ENCODE data around the gene DRICH1. TPM values are rescaled to one million over a fixed set of nuclear protein-coding genes. Genes with fewer than 3 reads are reported as not detected.
"Not testable (repeated sequence)": the region's sequence is repeated elsewhere in the genome, so short reads cannot be mapped to it uniquely, and the experiment has no call there.

Gene DRICH1, protein sequence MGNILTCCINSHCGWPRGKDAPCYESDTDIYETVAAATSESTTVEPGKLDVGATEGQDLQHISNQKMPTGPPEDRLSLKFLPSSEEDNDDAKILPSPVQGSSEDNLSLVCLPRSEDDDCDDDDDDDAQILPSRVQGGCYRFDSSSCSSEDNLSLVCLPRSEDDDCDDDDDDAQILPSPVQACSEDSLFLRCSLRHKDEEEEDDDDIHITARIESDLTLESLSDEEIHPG
- total RNA-seq, result 1 to 10 TPM in 1 of 4 donors, under 1 TPM in 2, not detected in 1; 0.56 to 1.3 (median 0.72) TPM

DNA sequence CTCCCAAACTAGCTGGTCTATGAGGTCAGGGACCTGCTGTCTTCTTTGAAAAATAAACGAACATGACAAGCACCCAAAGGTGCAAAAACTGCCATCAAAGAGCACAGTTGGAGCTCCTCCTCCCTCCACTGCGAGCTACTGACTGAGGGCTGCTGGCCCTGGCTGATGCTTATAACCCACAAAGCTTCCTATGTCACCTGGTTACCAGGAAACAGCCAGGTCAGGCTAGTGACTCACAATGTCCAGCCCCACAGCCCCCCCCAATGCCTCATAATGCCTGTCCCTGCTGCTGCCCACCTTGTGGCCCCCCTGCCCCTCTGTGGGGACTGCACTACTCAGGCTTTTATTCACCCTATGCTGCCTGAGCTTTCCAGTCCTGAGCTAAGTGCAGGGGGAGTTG lies at the start of gene DRICH1:
Gene DRICH1, minus strand, starts transcription at position 144 of the 400 bp plus-strand sequence. CDS start 298 bp downstream, outside the sequence.
- TF ChIP-seq, protein P1, sequence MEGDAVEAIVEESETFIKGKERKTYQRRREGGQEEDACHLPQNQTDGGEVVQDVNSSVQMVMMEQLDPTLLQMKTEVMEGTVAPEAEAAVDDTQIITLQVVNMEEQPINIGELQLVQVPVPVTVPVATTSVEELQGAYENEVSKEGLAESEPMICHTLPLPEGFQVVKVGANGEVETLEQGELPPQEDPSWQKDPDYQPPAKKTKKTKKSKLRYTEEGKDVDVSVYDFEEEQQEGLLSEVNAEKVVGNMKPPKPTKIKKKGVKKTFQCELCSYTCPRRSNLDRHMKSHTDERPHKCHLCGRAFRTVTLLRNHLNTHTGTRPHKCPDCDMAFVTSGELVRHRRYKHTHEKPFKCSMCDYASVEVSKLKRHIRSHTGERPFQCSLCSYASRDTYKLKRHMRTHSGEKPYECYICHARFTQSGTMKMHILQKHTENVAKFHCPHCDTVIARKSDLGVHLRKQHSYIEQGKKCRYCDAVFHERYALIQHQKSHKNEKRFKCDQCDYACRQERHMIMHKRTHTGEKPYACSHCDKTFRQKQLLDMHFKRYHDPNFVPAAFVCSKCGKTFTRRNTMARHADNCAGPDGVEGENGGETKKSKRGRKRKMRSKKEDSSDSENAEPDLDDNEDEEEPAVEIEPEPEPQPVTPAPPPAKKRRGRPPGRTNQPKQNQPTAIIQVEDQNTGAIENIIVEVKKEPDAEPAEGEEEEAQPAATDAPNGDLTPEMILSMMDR (IDR thresholded peaks at IDR 0.05), result no peak
- DNase-seq (ENCODE audit: low spot score) (no peak), ATAC-seq (ENCODE audit: low FRiP score) (no peak)

DNA sequence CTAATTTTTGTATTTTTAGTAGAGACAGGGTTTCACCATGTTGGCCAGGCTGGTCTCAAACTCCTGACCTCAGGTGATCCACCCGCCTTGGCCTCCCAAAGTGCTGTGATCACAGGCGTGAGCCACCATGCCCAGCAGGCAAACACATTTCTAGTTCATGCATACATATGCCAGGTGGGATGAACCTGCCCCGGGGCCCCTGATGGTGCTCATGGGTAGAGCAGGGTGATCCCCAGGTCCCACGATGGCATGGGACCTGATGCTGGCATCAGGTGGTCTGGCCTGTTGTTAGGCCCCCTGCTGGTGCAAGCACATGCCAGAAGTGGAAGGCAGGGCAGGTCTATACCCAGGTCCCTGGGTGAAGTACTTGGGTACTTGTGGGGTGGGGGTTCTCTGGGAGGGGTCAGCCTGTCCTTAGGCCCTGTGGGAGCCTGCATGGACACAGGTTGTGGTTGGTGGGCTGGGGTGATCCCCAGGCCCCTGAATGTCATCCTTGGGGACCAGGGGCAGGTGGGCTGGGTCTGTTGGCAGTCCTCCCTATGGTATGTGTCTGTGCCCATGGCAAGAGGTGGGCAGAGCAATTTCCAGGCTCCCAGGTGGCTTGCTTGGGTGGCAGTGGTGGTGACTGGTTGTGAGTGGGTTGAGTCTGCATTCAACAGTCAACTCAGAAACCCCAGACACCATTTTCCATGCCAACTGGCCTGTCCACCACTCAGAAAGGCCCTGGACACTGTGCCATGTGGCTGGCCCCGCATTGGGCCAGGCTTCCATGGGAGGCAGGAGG lies 49.1 kb upstream of the DRICH1 start:
- no peak for DNase-seq (ENCODE audit: low spot score)
- no peak for ATAC-seq (ENCODE audit: low FRiP score)
- TF ChIP-seq, protein P1 (IDR thresholded peaks at IDR 0.05), result no peak

DNA sequence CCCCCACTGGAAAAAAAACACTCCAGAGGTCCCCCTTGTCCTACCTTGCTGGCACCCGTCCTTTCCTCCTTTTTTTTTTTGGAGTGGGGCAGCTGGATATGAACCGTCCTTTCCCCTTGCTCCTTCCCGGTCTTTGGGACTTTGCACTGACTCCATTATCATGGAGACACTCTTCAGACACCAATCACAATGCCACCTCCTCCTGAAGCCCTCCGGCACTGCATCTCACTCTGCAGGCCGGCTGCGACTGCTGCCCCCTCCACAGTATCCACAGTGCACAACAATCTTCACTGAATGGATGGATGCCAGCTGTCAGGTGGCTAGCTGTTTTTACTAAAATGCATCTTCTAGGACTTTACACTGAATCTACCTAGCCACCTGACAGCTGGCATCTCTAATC lies 46.0 kb upstream of the DRICH1 start:
- no peak for DNase-seq (ENCODE audit: low spot score)
- TF ChIP-seq, protein P1 (IDR thresholded peaks at IDR 0.05), result no peak
- ATAC-seq (ENCODE audit: low FRiP score), result no peak

DNA sequence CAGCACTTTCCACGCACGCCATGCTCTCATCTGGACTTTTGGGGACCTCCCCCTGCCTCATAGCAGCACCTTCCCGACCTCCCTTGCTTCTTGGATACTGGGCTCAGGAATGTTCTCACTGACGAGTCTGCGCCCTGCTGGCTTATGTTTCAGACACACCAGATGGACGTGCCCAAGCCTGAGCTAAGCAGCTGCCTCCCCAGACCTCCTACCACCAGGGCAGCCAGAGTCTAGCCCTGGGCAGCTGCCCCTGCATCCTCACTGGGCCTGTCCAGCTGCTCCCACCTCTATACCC lies 45.5 kb upstream of the DRICH1 start:
- DNase-seq (ENCODE audit: low spot score), result no peak
- TF ChIP-seq, protein P1 (IDR thresholded peaks at IDR 0.05), result no peak
- ATAC-seq (ENCODE audit: low FRiP score), result no peak

DNA sequence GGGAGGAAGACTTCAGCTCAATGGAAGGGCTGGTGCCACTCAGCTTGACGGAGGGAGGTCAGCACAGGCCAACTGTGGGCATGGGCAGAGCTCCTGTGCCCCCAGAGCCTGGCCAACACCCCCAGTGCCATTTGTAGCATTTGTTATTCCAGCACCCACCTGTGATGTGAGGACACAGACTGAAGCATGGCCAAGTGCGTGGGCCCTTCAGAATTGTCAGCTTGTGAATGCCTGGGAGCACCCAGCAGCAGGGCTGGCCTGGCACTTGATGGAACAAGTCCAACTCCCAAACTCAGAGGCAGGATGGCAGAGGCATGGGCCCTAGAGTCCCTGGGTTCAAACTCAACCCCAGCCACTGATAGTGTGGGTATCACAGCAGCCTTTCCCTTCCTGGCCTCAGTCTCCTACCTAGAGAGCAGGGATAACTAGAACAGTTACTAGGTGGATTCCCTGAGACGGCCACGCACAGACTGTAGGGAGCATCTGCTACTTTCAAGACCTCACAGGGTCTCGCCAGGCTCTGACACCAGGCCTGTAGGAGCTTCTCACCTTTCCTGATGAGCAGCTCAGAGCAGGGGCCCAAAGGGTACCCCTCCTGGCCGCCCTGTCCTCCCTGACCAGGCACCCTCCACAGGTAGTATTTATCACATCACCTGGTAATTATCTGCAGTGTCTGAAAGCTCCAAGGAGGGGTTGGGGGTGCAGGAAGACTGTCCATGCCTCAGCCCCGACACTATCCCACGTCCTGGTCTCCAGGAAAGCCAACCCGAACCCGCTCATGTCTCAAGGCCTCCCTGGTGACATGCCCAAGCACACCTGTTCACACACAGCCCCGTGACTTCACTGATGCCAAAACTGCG lies 45.0 kb upstream of the DRICH1 start:
- not testable (repeated sequence) for DNase-seq (ENCODE audit: low spot score); ATAC-seq (ENCODE audit: low FRiP score)

DNA sequence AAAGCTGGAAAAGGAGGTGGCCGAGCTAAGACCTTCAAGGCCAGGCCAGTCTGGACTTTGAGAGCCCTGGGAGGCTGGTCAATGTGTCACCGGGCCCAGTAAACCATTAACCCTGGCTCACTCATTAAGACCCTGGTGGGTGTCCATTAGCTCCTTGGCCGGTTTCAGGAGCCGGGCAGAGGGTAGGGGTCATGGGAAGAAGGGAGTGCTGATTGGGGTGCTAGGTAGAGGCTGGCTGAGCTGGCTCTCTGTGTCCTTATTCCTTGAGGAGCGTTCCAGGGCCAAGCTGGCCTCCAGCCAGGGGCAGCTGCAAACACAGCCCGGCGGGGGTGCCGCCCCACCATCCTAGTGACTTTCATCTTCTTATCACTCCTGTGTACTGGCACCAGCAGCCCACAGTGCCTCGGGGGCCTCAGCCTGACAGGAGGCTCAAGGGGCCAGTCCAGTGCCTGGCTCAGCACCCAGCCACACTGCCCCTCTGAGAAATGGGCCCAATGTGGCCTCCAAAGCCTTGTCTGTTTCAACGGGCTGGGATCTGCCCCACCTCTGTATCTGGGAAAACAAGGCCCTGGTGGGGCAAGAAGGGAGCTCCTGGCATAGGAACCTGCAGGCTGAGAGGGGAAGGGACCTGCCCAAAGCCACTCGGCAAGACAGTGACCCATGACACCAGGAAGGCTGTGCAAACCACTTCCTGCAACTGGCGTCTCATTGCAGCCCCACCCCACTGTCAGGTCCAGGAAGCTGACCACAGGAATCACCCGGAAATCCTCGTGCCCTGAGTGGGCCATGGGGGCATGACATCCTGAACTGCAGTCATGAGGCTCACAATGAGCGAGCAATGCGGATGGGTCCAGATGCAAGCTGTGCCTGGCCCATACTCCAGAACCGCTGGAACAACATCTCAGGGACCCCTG lies 43.6 kb upstream of the DRICH1 start:
- TF ChIP-seq, protein P1 (IDR thresholded peaks at IDR 0.05), result no peak
- no peak for ATAC-seq (ENCODE audit: low FRiP score)

DNA sequence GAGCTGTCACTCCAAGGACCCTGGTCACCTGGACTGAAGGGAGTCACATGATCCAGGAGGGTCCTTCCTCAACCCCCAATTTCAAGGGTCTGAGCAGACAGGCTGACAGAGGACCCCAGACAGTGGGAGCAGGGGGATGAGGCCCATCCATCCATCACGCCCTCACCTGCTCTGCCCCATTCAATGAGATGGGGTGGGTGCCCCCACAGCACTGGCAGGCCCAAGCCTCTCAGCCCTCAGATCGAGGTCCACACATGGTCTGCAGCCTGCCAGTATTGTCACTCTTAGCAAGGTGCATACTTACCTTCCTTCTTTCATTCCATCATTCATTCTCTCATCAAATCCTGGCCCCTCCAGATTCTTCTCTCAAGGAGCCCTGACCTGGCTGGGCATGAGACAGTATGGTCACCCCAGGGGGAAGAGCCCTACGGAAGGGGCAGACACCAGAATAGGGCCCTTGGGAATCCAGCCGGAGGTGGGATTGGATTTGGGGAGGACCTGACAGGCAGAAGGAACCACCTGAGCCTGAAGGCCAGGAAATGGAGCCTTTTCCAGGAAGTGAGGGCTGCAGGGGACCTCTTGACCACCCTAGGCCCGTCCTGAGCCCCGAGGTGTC lies 42.9 kb upstream of the DRICH1 start:
- DNase-seq (ENCODE audit: low spot score); ATAC-seq (ENCODE audit: low FRiP score): not testable (repeated sequence)

More for the DNA sequence above, 43.6 kb upstream of the DRICH1 start:
- no peak for DNase-seq (ENCODE audit: low spot score)

Data from omental fat pad (tissue), 4 donors.